Pancreas (tissue), 10 donors: ENCODE measurements around the gene ZNG1B. TPM values are rescaled to one million over a fixed set of nuclear protein-coding genes. Genes with fewer than 3 reads are reported as not detected.
"Not testable (repeated sequence)": the region's sequence is repeated elsewhere in the genome, so short reads cannot be mapped to it uniquely, and the experiment has no call there.

ENCODE experiments used
- ATAC-seq, 4 donors: fragments of 200-7000 bp; cut with Tn5 transposase; one replicate each; pipeline versions ENCODE4 v1.8.0 to v1.9.1; 2020; ENCODE audit warnings: mild to moderate bottlenecking in 4 of 4, moderate library complexity in 4 of 4
- DNase-seq, 6 donors: peaks; one replicate each; pipeline ENCODE4 v3.0.0-alpha.2; 2020
- FAIRE-seq: peaks from 2 replicates; lab custom pipeline; 2012; peaks lifted over from hg19 to GRCh38; lab: Jason Lieb, UNC
- H3K27ac ChIP-seq, 4 donors: fragments of 200-600 bp; sonication (generic); 1 replicate in 3 of 4; 2 replicates in 1 of 4; pipeline versions ENCODE4 v1.5.0 to v1.8.0; 2020
- H3K27me3 ChIP-seq, 4 donors: fragments of 200-600 bp; one replicate each; pipeline ENCODE4 v1.8.0; 2021
- H3K36me3 ChIP-seq, 3 donors: fragments of 200-600 bp; sonication (generic) in 1 of 3; one replicate each; pipeline versions ENCODE4 v1.5.0 to v1.8.0; 2020 to 2021
- H3K4me1 ChIP-seq, 3 donors: fragments of 200-600 bp; one replicate each; pipeline ENCODE4 v1.8.0; 2021
- H3K4me3 ChIP-seq, 4 donors: fragments of 200-600 bp; sonication (generic) in 2 of 4; one replicate each; pipeline versions ENCODE4 v1.5.0 to v1.8.0; 2020 to 2021
- H3K9me3 ChIP-seq, 4 donors: fragments of 200-600 bp; one replicate each; pipeline ENCODE4 v1.8.0; 2021
- WGBS, 2 donors: extraction: QIAGEN DNeasy Blood & Tissue Kit; methylation state at CpG; one replicate each; pipeline ENCODE4 v1.1.7; 2013; 5-methylcytosine and 5-hydroxymethylcytosine counted together
- intact Hi-C, 3 donors: fragments of 100-400 bp; cut with DNase I; formaldehyde crosslinking; loops; one replicate each; pipeline versions ENCODE4 v1.11.1 to v1.14.2; 2022
- polyA plus RNA-seq, 2 donors: library from polyadenylated mRNA; stranded (reverse); fragments of 200-250 nt; gene quantifications; one replicate each; pipeline ENCODE4 v1.2.3, GENCODE V29; 2013
- total RNA-seq, 6 donors: library from RNA; stranded (reverse); fragmentation: NEBNext Ultra II Directional in 4 of 6; extraction: Animal tissue kit (Norgen Biotek cat#: 25700) in 4 of 6; gene quantifications; one replicate each; pipeline versions ENCODE4 v1.2.1 to v1.2.4, GENCODE V29; 2021 to 2023
- donor health status: healthy with polysubstance abuse.
- donor health status: DM: no; HTN: no; CAD: no; lungs with moderate emphysema.
- donor health status: DM: no; HTN: no; CAD: no.
- donor health status: control.
- donor health status: control.
- donor health status: Bipolar disorder and iron deficiency.
- donor health status: DM: yes; HTN: yes; CAD: no.
- donor health status: DM: no; HTN: no; CAD: no.
- donor health status: DM: no; HTN: no; CAD: no.
- donor health status: DM: yes; HTN: yes; CAD: no.

Gene ZNG1B
- total and polyA plus RNA-seq, 8 donors = 13.0 to 31.5 (median 17.9) TPM

DNA sequence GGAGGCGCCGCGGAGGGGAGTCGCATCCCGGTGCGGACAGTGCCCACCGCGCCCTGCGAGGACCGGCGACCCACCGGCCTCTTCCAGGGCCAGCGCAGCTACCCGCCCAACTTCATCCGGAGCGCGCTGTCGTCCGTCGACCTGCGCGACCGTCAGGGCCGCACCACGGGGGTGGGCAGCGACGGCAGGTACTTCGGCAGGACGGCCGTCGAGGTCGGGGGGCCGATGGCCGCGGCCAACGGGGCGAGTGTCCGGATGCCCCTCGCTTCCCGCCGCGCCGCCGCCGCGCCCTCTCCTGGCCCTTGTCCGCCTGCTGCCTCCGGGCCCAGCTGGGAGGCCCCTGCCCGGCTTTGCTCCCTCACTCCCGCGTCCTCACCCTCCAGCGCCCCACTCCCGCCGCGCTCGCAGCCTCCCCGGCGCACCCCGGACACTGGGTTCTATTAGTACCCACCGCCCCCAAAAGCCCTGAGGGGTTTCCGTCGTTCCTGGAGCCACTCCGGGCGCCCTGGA lies 104.5 kb downstream of the ZNG1B start:
- Histone ChIP-seq H3K4me3 (peak overlapping the region; percentile 16 to 67 (median 64)), H3K27ac (peak overlapping the region in 3 of 4 donors; percentile 5 to 86 (median 65))
- H3K36me3 ChIP-seq, H3K27me3 ChIP-seq, FAIRE-seq, H3K9me3 ChIP-seq, H3K4me1 ChIP-seq, intact Hi-C loops: not testable (repeated sequence)
- DNase-seq = peak in 5 of 6 donors; percentile 3 to 65 (median 20)
- WGBS, 2 donors = 1 to 2% methylated on average over 14 to 64 of the region's 64 CpGs
- peak; percentile 71 to 81 (median 80) for ATAC-seq

DNA sequence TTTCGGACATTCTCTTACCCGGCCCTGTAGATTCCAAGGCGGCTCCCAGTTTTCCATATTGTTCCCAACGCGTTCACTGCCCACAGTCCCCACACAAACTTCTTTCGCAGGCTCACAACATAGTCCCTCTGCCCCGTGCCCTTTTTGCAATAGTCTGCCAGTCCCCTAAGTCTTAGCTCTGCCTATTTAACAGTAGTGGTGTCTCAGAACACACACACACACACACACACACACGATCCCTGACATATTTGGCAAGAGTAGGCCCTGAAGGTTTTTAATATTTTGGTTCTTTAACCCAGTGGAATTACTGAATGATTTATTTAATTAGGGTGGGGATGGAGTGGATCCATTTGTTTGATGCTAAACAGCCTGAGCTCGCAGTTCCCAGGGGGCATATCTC lies 105.0 kb downstream of the ZNG1B start:
- intact Hi-C loops, H3K27me3 ChIP-seq, H3K9me3 ChIP-seq, H3K36me3 ChIP-seq, FAIRE-seq, H3K4me1 ChIP-seq: not testable (repeated sequence)
- Histone ChIP-seq H3K4me3 (peak overlapping the region in 3 of 4 donors; percentile 16 to 67 (median 63)), H3K27ac (peak overlapping the region in 2 of 4 donors; percentile 5 to 86)
- WGBS, 2 donors = 16 to 24% methylated on average over 3 to 5 of the region's 9 CpGs
- DNase-seq (peak in 3 of 6 donors; percentile 2 to 28 (median 16)), ATAC-seq (peak; percentile 25 to 50 (median 36))

Other genes starting within 250 kb of the ZNG1B start
- under 1 TPM in 4 of 6 donors, not detected in 2; 0.28 to 1.00 (median 0.55) TPM for gene PAX8, start 158.8 kb upstream of the ZNG1B start, total RNA-seq
- gene PAX8, start 158.8 kb upstream of the ZNG1B start, polyA plus RNA-seq = 1 to 10 TPM in 1 of 2 donors, under 1 TPM in 1; 0.23 to 1.1 TPM
- under 1 TPM in 3 of 6 donors, not detected in 3; 0.08 to 0.19 (median 0.15) TPM for gene FOXD4L1, start 61.0 kb downstream of the ZNG1B start, total RNA-seq
- gene FOXD4L1, start 61.0 kb downstream of the ZNG1B start, polyA plus RNA-seq = under 1 TPM; 0.19 to 0.57 TPM
- gene RABL2A, start 189.6 kb downstream of the ZNG1B start, total RNA-seq = 10 to 100 TPM in 1 of 6 donors, 1 to 10 TPM in 5; 5.2 to 12.5 (median 7.1) TPM
- gene RABL2A, start 189.6 kb downstream of the ZNG1B start, polyA plus RNA-seq = 10 to 100 TPM; 15.6 to 17.7 TPM